ES-I3 (cell line): ENCODE measurements around the gene DHRS11.

Experiments used
- H3K36me3 ChIP-seq: 2 replicates; pipeline ENCODE4 v1.6.1; 2013; ENCODE audit warnings: mild to moderate bottlenecking, low read length, control low read depth, moderate library complexity; ENCODE audit not compliant: insufficient read depth
- H3K4me1 ChIP-seq: 2 replicates; pipeline ENCODE4 v1.6.1; 2013; ENCODE audit warnings: mild to moderate bottlenecking, control low read depth, low read length; ENCODE audit not compliant: insufficient read depth
- H3K9ac ChIP-seq: 2 replicates; pipeline ENCODE4 v1.6.1; 2013; ENCODE audit warnings: low read depth, mild to moderate bottlenecking, low read length, moderate library complexity
- H3K9me3 ChIP-seq: 2 replicates; pipeline ENCODE4 v1.6.1; 2013; ENCODE audit warnings: mild to moderate bottlenecking, low read length, moderate library complexity; ENCODE audit not compliant: control insufficient read depth, insufficient read depth

The DHRS11 gene, protein sequence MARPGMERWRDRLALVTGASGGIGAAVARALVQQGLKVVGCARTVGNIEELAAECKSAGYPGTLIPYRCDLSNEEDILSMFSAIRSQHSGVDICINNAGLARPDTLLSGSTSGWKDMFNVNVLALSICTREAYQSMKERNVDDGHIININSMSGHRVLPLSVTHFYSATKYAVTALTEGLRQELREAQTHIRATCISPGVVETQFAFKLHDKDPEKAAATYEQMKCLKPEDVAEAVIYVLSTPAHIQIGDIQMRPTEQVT

GRCh38 chr17:36591434-36592315 is at the start of gene DHRS11:
Gene DHRS11, plus strand, starts transcription at chr17:36591879. Its CDS starts 131 bp downstream, at chr17:36592010.
- Histone ChIP-seq H3K4me1 (peaks cover 5% of the 10 kb centered on the region; the same call in 1 of the 2 replicates), H3K36me3 (peaks cover 5% of the 10 kb centered on the region), H3K9me3 (no peaks in the 10 kb centered on the region), H3K9ac (peak within 1 kb of the TSS; percentile 78)

- no peak overlapping the region for H3K9ac ChIP-seq
- H3K36me3 ChIP-seq: peaks cover 3% of the 10 kb centered on the region; the same call in 1 of the 2 replicates
- no peaks in the 10 kb centered on the region for H3K9me3 ChIP-seq
- peaks cover 7% of the 10 kb centered on the region; the same call in 1 of the 2 replicates for H3K4me1 ChIP-seq
Observed at GRCh38 chr17:36542755-36543154, 48.9 kb upstream of the DHRS11 start.

- Histone ChIP-seq H3K9me3 (no peaks in the 10 kb centered on the region), H3K4me1 (peaks cover 7% of the 10 kb centered on the region; the same call in 1 of the 2 replicates), H3K9ac (peak overlapping the region; percentile 100), H3K36me3 (no peaks in the 10 kb centered on the region)
Observed at GRCh38 chr17:36544044-36544306, 47.7 kb upstream of the DHRS11 start.

DNA sequence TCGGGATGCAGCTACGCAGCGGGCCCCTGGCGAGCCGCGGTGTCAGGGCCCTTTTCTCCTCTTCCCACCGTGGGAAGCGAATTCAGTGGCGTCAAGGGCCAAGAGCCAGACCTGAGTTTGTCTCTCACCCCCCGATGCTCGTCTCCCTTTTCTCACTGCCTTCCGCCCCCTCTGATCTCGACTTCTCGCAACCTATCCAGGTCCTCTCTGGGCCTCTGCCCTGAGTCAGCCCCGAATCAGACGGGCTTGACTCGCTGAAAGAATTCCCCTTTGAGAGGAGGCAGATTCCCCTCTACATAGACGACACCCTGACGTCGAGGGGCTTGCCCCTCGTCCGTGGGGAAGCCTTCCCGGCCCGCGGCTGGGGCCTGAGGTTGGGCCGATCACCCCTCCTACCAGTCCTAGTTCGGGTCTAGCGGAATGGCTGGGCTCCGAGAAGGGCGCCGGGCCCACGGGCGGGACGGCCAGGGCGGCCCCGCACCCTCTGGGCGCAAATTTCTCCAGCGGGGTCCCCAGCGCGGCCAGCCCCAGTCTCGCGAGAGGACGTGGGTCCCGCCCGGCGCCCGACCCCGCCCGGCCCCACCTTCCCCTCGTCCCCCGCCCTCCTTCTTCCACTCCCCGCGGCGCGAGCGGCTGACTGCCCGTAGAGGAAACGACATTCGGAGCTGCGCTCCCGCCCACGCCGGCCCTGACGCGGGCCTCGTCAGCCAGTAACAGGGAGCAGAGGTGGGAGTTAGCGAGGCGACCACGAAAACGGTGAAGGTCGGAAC is 47.2 kb upstream of the DHRS11 start, which contains the start of gene GGNBP2:
GGNBP2 (plus strand) TSS at position 613 of the 770 bp plus-strand sequence. CDS start 806 bp downstream, outside the sequence.
- Histone ChIP-seq H3K36me3 (no peaks in the 10 kb centered on the region), H3K4me1 (peaks cover 7% of the 10 kb centered on the region; the same call in 1 of the 2 replicates), H3K9me3 (no peaks in the 10 kb centered on the region), H3K9ac (peak within 1 kb of the TSS; percentile 100)

GRCh38 chr17:36545077-36545464 is 46.6 kb upstream of the DHRS11 start:
- Histone ChIP-seq H3K36me3 (no peaks in the 10 kb centered on the region), H3K9ac (peak overlapping the region; percentile 100), H3K4me1 (peaks cover 7% of the 10 kb centered on the region; the same call in 1 of the 2 replicates), H3K9me3 (no peaks in the 10 kb centered on the region)

- Histone ChIP-seq H3K4me1 (peaks cover 7% of the 10 kb centered on the region; the same call in 1 of the 2 replicates), H3K9me3 (no peaks in the 10 kb centered on the region), H3K9ac (peak overlapping the region; percentile 100), H3K36me3 (no peaks in the 10 kb centered on the region)
Observed at GRCh38 chr17:36545465-36546417, 45.9 kb upstream of the DHRS11 start.

GRCh38 chr17:36546418-36547093 is 45.1 kb upstream of the DHRS11 start:
- H3K4me1 ChIP-seq: peaks cover 7% of the 10 kb centered on the region; the same call in 1 of the 2 replicates
- H3K36me3 ChIP-seq: no peaks in the 10 kb centered on the region
- no peaks in the 10 kb centered on the region for H3K9me3 ChIP-seq
- H3K9ac ChIP-seq: peak overlapping the region; percentile 100

GRCh38 chr17:36547776-36548175 is 43.9 kb upstream of the DHRS11 start:
- no peaks in the 10 kb centered on the region for H3K36me3 ChIP-seq
- no peak overlapping the region for H3K9ac ChIP-seq
- no peaks in the 10 kb centered on the region for H3K9me3 ChIP-seq
- peaks cover 7% of the 10 kb centered on the region; the same call in 1 of the 2 replicates for H3K4me1 ChIP-seq

GRCh38 chr17:36550491-36551417 is 40.9 kb upstream of the DHRS11 start:
- Histone ChIP-seq H3K9me3 (no peaks in the 10 kb centered on the region), H3K4me1 (peaks cover 7% of the 10 kb centered on the region; the same call in 1 of the 2 replicates), H3K36me3 (no peaks in the 10 kb centered on the region), H3K9ac (no peak overlapping the region)

DNA sequence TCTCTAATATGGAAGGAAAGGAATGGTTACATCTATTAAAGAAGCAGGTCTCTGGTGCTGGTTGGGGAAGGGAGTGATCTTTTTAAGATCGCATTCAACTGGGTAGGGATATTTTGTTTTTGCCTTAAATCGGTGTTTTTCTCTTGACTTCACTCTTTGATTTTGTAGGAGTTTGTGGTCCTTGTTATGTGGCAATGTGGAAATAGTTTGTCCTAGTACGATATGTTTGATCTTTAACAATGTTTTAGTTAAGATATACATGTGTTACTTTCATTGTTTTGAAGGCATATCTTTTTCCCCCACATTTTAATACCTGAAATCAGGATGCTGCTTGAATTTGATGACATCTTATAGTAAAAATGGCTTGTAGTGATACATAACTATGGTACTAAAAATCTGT is 38.2 kb upstream of the DHRS11 start:
- no peak overlapping the region for H3K9ac ChIP-seq
- H3K9me3 ChIP-seq: no peaks in the 10 kb centered on the region
- no peaks in the 10 kb centered on the region for H3K4me1 ChIP-seq
- peaks cover 7% of the 10 kb centered on the region for H3K36me3 ChIP-seq

- peaks cover 10% of the 10 kb centered on the region for H3K36me3 ChIP-seq
- H3K4me1 ChIP-seq: no peaks in the 10 kb centered on the region
- H3K9me3 ChIP-seq: no peaks in the 10 kb centered on the region
- no peak overlapping the region for H3K9ac ChIP-seq
Observed at GRCh38 chr17:36566081-36566480, 25.6 kb upstream of the DHRS11 start.

GRCh38 chr17:36575028-36575427 is 16.7 kb upstream of the DHRS11 start:
- Histone ChIP-seq H3K36me3 (peaks cover 12% of the 10 kb centered on the region), H3K4me1 (no peaks in the 10 kb centered on the region), H3K9ac (no peak overlapping the region), H3K9me3 (no peaks in the 10 kb centered on the region)
